CD4-positive, alpha-beta T cell treated with Interleukin-6 for 4 hours (primary cell): Measurements from ENCODE around the gene TTC8.
"Not testable (repeated sequence)": the region's sequence is repeated elsewhere in the genome, so short reads cannot be mapped to it uniquely, and the experiment has no call there.

Source experiments
- DNase-seq: peaks from one replicate; pipeline ENCODE4 v3.0.0-alpha.2; 2020; ENCODE audit warnings: mixed read lengths

Gene TTC8

DNA sequence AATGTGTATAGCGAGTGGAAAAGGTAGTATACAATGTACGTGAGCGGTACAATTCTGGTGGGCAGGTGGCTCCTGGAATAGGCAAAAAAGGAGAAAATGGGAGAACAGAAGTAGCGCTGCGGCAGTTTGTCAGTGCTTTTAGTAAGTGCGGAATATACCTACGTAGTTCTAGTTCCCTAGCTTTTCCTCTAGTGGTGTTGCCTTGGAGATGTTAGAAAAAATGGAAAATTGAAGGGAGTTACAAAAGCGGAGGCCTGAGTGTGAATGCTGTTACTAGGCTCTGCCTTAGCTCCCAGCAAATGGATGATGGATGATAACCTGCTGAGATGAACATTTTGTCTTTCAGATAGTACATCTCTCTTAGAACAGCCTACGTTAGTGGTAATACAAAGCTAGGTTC, 1.1 kb downstream of the TTC8 start:
- no peak for DNase-seq

- DNase-seq: no peak
Observed at GRCh38 chr14:88829188-88829587, 4.7 kb downstream of the TTC8 start.

DNA sequence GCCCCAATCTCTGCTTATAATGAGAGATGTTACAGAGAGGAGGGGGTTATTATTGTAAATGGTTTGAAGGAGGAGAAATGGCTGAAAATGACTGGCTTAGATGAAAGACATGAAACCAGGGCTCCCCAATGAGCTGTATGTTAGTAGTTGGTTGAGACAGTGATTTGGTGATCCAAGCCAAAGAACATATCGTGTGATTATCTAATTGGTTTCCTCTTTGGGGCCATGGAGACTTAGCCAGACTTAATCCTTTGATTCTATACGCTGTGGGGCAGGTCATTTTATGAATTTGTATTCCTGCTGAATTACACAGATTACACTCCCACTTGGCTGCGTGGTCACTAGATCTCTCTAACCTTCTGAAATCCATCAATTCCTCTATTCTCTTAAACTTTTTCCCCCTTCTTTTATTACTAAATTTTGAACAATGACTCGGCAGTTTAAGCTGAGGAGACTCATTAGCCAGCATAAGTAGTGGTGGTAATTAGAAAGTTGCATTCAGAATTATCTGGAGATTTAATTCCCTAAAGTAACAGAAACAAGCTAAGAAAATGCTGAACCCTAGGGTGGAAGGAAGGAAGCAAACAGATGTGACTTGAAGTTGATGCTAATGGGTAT, 5.3 kb downstream of the TTC8 start:
- DNase-seq: no peak

- no peak for DNase-seq
Observed at GRCh38 chr14:88831284-88831683, 6.8 kb downstream of the TTC8 start.

- no peak for DNase-seq
Observed at GRCh38 chr14:88834883-88835431, 10.5 kb downstream of the TTC8 start.

DNA sequence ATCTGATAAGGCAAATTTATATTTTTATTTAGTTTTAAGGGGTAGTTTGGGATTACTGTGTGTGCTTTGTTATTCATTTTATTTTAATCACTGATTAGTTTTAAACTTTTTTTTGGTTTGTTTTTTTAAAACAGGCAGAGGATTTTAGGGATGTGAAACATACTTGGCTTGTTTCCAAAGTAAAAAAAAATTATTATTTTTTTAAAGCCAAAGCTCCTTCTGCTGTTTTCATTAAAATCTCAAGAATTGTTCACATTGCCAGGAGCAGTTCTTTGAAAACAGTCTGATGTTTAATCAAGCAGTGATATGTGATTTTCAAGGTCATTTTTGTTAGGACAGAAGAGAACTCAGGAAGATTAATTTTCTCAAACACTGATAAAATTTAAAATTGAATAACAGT, 11.2 kb downstream of the TTC8 start:
- DNase-seq: no peak

DNA sequence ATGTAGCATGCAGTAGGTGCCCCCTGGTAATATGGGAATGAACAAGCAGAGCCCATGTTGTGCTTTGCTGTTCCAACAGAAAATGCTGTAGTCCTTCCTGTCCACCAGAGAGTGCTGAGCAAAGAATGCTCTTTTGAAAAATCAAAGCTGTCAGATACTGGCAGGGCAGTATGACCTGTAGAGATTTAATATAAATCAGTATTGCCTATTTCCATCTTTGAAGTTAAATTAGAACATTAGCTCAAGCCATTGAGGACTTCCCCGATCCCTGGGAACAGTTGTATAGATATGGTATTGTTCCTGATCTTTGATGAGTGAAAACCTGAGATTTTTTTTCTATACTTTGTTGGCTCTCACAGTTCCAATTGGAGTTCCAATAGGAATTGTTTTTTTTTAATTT, 13.0 kb downstream of the TTC8 start:
- no peak for DNase-seq

GRCh38 chr14:88838015-88838414, 13.6 kb downstream of the TTC8 start:
- no peak for DNase-seq

DNA sequence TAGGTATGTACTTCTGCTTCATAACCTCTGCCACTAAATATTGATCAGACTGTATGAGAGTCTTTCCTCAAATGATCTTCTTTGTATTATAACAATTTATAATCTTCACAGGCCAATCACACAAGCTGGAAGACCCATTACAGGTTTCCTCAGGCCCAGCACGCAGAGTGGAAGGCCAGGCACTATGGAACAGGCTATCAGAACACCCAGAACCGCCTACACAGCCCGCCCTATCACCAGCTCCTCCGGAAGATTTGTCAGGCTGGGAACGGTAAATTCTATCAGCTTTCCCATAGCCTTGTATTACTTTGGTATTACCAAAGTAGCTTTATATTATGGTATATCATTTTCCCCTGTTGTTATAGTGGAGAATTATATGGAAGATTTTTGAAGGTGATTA, 16.5 kb downstream of the TTC8 start:
- no peak for DNase-seq

DNA sequence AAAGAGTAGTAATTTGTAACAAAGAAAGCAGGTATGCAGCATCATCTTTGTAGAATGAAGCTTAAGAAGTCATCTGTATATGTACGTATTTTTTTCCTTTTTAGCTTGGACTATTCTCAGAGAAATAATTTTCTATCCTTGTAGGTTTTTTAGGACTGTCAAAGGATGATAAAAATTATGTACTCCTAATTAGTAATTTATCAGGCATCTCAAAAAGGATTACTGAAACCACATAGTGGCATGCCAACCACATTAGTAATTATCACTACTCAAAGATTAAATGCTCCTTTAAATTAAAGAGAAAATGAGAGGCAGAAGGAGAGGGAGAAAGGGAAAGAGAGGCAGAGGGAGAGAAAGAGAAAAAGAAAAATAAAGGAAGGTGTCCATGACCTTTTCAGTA, 17.3 kb downstream of the TTC8 start:
- DNase-seq: no peak

GRCh38 chr14:88842414-88842813, 18.0 kb downstream of the TTC8 start:
- no peak for DNase-seq

- DNase-seq: no peak
Observed at GRCh38 chr14:88844980-88845491, 20.6 kb downstream of the TTC8 start.

GRCh38 chr14:88848571-88848970, 24.1 kb downstream of the TTC8 start:
- DNase-seq: no peak

GRCh38 chr14:88849716-88850115, 25.3 kb downstream of the TTC8 start:
- DNase-seq: no peak

DNA sequence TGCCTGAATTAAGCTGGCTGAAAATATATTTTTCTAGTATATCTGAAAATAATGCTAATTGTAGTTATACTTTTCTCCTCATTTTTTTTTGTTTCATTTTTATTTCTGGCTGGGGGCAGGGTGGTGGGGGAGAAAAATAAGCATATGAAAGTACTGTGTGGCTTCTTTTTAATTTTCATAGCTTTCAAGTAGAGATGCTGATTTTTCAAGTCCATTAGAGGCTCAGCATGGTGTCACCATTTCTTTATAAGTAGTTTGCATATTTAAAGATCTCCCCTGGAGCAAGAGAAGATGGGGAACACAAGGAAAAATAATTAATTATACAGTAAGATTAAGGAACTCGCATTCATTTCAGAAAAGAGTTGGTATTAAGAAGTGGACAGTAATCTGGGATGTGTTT, 27.1 kb downstream of the TTC8 start:
- DNase-seq: no peak

DNA sequence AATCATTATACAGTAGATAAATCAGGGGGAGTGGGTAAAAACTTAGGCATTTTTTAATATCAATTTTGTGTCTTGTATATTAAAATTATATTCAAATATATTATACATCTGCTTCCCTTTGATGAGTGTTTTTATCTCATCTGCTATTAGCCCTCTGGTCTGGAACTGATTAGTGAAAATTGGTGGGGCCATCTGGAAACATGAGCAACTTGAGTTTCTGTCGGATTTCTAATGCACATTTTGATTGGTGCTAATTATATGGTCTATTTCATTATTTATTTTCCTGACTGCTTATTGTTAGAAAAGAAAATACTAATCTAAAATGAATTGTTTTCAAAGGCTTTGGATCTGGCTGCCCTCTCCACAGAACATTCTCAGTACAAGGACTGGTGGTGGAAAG, 28.2 kb downstream of the TTC8 start:
- DNase-seq: no peak

- DNase-seq: no peak
Observed at GRCh38 chr14:88853129-88853528, 28.7 kb downstream of the TTC8 start.

DNA sequence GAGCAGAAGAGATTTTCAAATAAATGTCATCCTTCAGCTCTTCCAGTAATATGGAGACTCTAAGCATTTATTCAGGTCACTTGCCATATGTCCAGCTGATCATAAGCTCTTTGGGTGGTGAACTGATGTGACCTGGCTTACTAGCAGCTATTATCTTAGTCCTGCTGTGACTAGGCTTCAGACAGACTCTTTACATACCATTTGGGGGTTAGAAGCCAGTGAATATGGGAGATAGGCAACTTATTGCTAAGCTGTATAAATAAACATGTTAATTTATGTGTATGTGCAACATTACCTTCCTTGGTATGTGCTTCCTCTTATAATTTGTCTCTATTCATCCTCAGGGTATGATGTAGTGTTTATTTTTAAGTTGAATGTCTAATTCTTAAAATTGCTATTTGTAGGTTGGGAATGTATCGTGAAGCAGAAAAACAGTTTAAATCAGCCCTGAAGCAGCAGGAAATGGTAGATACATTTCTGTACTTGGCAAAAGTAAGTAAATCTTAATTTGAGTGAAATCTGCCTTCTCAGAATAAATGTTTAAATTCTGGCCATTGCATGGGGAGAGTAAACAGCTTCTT, 32.4 kb downstream of the TTC8 start:
- no peak for DNase-seq

GRCh38 chr14:88857861-88858260, 33.4 kb downstream of the TTC8 start:
- not testable (repeated sequence) for DNase-seq

- DNase-seq: not testable (repeated sequence)
Observed at GRCh38 chr14:88859118-88859517, 34.7 kb downstream of the TTC8 start.

GRCh38 chr14:88863167-88863566, 38.7 kb downstream of the TTC8 start:
- DNase-seq: no peak

DNA sequence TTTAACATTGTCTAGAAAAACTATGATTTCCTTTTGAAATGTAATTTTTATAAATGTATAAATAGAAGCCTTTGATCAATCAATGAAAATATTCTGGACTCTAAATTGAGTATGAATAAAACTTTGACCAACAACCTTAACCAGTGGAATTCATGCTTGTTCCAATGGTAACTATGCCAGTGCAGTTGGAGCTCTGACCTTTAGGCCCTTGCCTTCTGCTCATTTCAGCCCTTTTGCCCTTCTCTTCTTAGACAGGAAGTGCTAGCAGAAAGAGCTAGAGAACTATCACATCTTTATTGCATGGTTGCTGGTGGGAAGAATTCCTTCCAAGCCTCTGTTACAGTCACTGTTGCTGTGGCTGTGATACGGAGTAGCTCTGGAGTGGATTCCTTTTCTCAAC, 39.7 kb downstream of the TTC8 start:
- DNase-seq: no peak

DNA sequence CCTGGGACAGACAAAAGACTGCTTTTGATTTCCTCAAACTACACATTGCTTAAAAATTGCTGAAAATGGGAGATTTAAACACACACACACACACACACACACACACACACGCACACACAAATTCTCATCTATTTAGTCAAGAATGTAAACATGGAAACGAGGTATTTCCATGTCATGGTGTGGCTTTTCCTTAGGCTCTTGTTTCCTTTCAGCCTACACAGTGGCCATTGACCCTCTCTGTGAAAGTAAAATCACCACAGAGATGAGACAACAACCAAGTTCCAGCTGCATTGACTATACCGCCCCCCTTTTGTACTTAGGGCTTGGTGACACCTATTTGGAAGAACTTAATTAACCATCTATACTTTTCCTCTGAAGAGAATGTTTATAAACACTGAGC, 41.9 kb downstream of the TTC8 start:
- DNase-seq: no peak

DNA sequence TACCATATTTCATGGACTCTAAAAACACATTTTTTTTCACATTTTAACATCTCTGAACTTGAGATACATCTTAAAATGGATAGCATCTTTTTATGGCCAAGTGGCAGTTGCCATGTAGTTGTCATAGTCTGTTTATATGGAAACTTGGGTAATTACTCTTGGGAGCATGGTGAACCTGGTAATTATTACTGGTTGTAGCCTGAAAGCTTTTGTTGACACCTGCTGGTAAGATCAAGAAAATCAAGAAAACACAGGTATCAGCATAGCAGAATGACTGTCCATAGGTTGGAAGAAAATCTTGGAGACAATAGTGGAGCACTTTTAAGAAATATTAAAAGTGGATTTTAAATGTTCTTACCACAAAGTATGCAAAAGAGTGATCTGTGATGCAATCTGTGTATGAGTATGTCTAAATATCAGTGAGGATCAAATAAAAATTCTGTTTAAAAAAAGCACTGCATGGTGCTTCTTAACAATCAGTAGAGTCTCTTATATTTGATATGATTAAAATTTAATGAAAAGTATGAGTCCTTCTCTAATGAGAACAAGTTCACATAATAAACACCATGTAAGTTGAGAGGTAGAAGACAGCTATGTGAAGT, 44.2 kb downstream of the TTC8 start:
- no peak for DNase-seq
